Fibroblast of gingiva (primary cell): ENCODE measurements around the gene ARHGEF10L.
"Not testable (repeated sequence)": the region's sequence is repeated elsewhere in the genome, so short reads cannot be mapped to it uniquely, and the experiment has no call there.

Source experiments
- DNase-seq: peaks from one replicate; pipeline ENCODE4 v3.0.0-alpha.2; 2011; ENCODE audit warnings: low read depth

The ARHGEF10L gene

DNA sequence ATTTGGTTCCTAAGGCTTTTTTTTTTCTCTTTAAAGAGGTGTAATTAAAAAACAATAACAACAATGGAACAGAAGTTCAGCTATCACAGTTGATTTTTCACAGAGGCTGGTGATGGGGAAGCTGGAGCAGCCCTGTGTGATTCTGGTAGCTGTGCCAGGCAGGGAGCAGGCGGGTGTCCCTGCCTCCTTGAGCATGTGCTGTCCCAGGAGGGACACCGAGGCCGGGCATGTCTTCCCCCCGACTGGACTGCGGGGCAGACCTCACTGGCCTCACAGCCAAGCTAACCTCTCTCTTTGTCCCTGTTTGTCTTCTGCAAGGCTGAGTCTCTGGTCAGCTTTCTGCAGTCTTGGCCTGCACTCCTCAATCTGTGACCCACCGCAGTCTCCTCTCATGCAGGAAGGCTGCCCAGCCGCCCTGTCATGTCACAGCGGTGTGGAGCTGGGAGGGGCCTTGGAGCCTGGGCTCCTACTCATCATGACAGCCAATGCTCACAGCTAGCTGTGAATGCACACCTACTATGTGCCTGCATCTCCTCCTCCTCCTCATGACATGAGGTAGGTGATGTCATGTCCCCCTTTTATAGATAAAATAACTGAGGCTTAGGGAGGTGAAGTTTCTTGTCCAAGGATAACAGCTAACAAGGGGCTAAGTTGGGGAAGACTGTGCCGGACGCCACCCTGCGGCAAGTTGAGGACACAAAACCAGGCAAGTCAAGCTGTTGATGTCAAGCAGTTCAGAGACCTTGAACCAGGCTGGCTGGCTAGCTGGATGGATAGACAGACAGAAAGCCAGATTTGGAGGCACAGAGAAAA lies 205.4 kb downstream of the ARHGEF10L start:
- no peak for DNase-seq

DNA sequence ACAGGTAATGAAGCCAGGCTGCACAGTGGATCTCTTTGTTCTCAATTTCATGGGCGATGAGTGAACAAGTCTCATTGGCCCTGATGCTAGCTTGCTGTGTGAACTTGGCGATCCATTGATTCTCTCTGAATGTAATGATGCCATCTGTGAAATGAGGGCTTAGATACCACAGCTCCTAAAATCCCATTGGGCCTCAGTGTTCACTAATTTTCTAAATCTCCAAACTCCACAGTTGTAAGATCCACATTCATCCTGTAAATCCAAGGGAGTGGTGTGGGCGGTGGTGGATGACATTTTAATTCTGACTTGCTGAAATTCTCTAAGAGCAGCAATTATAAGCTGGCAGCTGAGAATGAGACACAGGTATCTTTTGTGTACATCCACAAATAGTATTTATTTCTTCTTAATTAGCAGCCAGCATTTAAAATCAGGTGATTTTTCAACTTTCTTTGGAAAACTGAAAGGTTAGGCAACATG lies 206.0 kb downstream of the ARHGEF10L start:
- DNase-seq, result no peak

DNA sequence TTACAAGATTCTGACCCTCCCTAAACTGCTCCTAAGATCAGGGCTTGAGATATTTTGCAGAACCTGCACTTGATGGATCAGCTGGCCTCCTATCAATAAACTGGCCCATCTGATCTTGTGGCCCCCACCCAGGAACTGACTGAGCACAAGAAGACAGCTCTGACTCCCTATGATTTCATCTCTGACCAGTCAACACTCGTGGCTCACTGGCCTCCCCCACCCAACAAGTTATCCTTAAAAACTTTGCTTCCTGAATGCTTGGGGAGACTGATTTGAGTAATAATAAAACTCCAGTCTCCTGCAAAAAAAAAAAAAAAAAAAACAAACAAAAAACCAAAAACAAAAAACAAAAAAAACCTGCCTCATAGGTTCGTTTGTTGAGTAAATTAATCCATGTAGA lies 206.8 kb downstream of the ARHGEF10L start:
- DNase-seq, result not testable (repeated sequence)

DNA sequence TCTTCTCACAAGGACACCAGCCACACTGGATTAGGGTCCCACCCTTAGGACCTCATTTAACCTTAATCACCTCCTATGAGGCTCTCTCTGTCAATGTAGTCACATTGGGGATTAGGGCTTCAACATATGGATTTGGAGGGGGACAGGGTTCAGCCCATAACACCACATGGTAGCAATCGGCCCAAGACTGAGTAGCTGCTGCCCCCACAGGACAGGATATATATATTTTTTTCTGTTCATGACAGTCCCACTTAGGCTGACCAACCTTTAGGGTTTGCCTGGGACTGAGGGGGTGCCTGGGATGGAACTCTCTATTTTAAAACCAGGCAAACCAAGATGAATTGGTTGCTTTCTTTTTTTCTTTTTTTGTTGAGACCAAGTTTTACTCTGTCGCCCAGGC lies 207.4 kb downstream of the ARHGEF10L start:
- DNase-seq, result no peak
